GM18870 (cell line): Measurements from ENCODE around the gene EFS.
"Not testable (repeated sequence)": the region's sequence is repeated elsewhere in the genome, so short reads cannot be mapped to it uniquely, and the experiment has no call there.

Experiments
- ATAC-seq: cut with Tn5 transposase; IDR thresholded peaks from one replicate; pipeline ENCODE4 v1.9.1; 2021; ENCODE audit warnings: moderate library complexity; ENCODE audit not compliant: unreplicated experiment

EFS gene

GRCh38 chr14:23339506-23340268, 25.3 kb downstream of the EFS start:
- no peak for ATAC-seq

GRCh38 chr14:23335623-23336022, 29.3 kb downstream of the EFS start:
- ATAC-seq, result no peak

- no peak for ATAC-seq
Measured at GRCh38 chr14:23327947-23328744, 36.8 kb downstream of the EFS start.

GRCh38 chr14:23326491-23327332, 38.3 kb downstream of the EFS start:
- no peak for ATAC-seq

- ATAC-seq, result not testable (repeated sequence)
Measured at GRCh38 chr14:23325746-23326145, 39.2 kb downstream of the EFS start.

GRCh38 chr14:23324993-23325392, 40.0 kb downstream of the EFS start:
- no peak for ATAC-seq

- no peak for ATAC-seq
Measured at GRCh38 chr14:23324455-23324846, 40.5 kb downstream of the EFS start.

- no peak for ATAC-seq
Measured at GRCh38 chr14:23323838-23324454, 41.0 kb downstream of the EFS start.

GRCh38 chr14:23322568-23323517, 42.1 kb downstream of the EFS start:
- no peak for ATAC-seq

- ATAC-seq, result no peak
Measured at GRCh38 chr14:23321572-23322547, 43.1 kb downstream of the EFS start.

- ATAC-seq, result peak; percentile 95
Measured at GRCh38 chr14:23320584-23321571, 44.1 kb downstream of the EFS start, which contains the start of gene PABPN1. Gene PABPN1 (plus strand): TSS chr14:23321457. CDS start chr14:23321470, 13 bp downstream.

- ATAC-seq, result no peak
Measured at GRCh38 chr14:23319746-23320583, 45.0 kb downstream of the EFS start.

- no peak for ATAC-seq
Measured at GRCh38 chr14:23316300-23316699, 48.7 kb downstream of the EFS start.

GRCh38 chr14:23310546-23310945, 54.4 kb downstream of the EFS start:
- ATAC-seq, result no peak

GRCh38 chr14:23308721-23309445, 56.1 kb downstream of the EFS start:
- ATAC-seq, result no peak
